Activated CD8-positive, alpha-beta memory T cell treated with anti-CD3 and anti-CD28 coated beads, Interleukin-2, amount 50 U/mL, for 4 hours (primary cell): ENCODE measurements around the gene RIMBP2.

Experiments used
- DNase-seq: peaks from one replicate; pipeline ENCODE4 v3.0.0-alpha.2; 2020

RIMBP2 gene

GRCh38 chr12:130478786-130479185, 237.3 kb downstream of the RIMBP2 start:
- no peak for DNase-seq

DNA sequence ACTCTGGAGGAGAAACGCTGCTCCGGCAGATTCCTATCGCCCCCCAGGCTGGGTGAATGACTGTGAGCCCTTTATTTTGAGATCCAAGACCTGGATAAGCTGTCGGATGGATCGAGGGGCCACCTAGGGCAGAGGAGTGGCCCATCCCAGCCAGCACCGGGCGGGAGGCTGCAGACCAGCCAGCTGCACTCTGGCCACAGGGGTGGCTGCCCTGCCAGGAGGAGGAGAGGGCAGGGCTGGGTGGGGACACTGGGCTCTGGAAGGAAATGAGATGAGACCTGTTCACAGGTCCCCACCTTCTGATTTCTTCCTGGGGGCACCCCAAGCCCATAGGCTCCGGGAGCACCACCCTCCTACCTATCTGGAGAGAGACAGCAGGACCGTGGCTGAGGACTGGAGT, 238.4 kb downstream of the RIMBP2 start:
- no peak for DNase-seq

GRCh38 chr12:130477266-130477665, 238.8 kb downstream of the RIMBP2 start:
- DNase-seq = no peak

- DNase-seq = no peak
Measured at GRCh38 chr12:130476451-130477135, 239.5 kb downstream of the RIMBP2 start.

DNA sequence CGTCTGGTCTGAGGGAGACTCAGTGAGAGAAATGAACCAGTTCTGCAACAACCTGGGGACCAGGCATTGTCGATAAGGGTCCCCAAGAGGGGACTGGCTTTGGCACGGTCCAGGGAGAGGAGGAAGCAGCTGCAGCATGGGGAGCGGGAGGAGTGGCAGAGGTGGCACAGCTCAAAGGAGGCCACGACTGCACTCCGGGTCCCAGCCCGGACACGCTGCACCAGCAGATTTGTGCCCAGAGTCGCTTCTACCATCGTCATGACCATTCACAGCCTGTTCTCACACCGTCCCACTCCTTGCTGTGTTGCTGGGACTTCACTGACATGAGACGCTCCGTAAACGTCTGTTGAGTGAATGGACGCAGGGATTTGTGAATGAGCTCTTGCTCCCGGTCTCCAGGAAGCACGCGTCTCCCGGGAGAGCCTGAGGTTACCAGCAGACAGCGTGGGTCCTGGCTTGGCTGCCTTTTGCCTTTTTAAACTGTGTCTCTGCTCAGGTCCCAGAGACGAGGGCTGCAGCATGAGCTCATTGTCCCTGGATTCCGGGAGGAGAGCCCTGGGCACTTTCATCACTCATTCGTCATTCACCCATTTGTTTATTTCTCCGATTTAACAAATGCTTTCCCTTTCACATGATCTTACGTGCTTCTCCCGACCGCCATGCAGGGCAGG, 241.4 kb downstream of the RIMBP2 start:
- DNase-seq = no peak

DNA sequence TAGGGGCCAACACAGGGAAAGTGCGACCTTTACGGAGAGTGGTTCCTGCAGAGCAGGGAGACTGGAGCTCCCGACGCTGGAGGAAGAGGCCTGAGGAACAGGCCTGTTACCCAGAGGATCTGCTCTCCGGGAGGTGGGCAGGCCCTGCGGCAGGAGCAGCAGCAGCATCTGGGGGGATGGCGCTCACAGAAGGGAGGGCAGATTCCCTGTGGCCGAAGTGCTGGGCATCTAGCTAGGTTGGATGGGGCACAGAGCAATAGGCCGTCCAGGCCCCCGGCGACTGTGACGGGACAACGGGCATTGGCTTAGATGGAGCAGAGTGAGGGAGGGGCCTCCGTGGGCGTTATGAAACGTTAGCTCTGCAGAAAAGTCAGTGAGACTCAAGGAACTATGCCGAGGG, 242.8 kb downstream of the RIMBP2 start:
- DNase-seq = no peak

GRCh38 chr12:130470969-130471368, 245.1 kb downstream of the RIMBP2 start:
- no peak for DNase-seq

DNA sequence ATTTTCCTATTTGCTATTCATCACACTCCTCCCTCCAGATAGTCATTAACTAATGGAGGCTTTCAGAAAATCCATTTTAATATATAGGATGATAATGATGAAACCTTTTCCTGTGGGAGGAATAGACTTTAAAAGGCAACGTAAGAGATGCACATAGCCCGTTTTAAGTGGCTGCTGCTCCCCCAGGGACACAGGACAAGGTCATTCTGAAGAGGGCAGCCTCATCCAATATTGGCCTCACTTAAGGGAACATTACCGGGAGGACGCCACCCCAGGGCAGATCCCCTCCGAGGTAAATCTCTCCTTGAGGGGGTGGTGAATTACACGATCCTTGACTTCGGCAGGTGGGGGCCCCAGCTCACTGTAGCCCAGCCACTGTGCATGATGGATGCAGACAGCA, 246.5 kb downstream of the RIMBP2 start:
- no peak for DNase-seq

DNA sequence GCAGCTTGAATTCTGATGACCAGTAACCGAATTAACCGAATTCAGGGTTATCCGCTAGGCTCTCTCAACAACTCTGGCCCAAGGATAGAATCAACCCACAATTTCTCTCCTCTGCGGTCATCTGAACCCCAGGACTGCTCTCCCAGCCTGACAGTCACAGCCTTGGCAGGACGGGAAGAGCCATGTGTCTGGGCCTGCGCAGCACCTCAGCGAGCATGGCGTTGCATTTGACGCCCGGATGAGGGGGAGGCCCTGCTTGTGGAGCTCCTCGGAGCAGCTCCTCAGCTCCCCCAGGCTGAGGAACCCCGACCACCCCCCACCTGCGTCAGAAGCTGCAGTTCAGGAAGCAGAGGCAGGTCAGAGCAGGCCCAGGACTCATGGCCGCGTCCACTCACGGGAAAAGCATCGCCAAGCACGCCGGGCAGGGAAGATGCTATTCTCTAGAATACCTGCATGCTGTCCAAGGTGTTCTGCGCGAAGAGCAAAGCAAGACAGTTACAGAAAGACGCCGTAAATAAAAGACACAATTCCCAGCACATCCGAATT, 247.3 kb downstream of the RIMBP2 start:
- no peak for DNase-seq

DNA sequence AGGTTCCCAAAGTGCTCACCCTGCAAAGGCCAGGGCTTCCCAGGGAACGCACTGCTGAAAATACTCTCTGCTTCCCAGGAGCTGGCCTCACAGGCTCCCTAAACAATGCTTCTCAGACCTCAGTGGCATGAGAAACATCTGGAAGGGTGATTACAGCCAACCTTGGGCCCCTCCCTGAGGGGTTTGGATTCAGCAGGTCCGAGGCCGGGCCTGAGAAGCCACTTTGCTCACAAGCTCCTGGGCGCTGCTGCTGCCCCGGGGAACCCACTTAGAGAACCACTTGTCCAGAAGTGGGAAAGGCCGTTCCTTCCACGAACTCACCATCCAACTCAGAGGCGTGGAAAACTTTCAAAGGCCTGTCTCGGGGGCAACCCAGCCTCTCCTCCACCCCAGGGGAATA, 247.9 kb downstream of the RIMBP2 start:
- no peak for DNase-seq

- no peak for DNase-seq
Measured at GRCh38 chr12:130465626-130466025, 250.5 kb downstream of the RIMBP2 start.

GRCh38 chr12:130465046-130465445, 251.1 kb downstream of the RIMBP2 start:
- no peak for DNase-seq

GRCh38 chr12:130463818-130464670, 252.1 kb downstream of the RIMBP2 start:
- no peak for DNase-seq

- DNase-seq = no peak
Measured at GRCh38 chr12:130463275-130463658, 252.8 kb downstream of the RIMBP2 start.

DNA sequence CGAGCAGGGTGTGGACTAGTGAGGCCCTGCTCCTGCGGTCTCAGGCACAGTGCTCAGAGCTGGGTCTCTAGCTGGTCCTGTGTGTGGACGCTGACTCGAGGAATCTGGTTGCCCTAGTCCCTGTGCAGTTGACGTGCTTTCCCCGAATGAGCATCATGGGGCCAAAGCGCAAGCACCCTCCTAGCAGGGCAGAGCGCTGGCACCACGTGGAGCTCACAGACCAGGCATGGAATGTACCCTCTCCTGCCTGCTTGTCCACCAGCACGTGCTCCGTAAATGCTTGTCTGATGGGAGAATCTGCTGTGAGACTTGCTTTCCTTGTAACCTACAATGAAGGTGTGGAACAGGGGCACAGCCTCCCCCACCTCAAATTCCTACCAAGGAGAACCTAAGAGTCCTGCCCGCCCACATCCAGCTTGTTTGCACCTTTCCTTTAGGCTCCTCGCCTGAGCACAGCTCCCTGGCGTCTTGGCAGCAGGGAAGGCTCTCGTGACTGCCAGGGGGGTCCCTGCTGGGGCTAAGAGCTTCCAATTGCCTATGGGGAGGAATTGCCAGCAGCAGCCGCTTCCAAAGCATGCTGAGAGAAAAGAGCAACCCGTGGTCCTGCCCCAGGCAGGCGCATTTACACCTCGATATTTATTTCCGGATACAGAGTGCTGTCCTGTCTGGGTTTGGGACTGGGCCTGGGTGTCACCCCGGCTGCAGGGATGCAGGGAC, 253.4 kb downstream of the RIMBP2 start:
- no peak for DNase-seq

GRCh38 chr12:130461839-130462557, 254.1 kb downstream of the RIMBP2 start:
- no peak for DNase-seq

DNA sequence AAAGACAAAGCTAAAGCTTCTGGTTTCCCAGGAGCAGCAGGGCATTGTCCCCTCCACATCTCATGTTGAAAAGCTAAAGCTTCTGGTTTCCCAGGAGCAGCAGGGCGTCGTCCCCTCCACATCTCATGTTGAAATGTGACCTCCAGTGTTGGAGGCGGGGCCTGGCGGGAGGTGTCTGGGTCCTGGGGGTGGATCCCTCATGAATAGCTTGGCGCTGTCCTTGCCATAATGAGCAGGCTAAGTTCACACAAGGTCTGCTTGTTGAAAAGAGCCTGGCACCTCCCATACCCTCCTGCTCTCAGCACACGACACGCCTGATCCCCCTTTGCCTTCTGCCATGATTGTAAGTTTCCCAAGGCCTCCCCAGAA, 254.7 kb downstream of the RIMBP2 start:
- no peak for DNase-seq

DNA sequence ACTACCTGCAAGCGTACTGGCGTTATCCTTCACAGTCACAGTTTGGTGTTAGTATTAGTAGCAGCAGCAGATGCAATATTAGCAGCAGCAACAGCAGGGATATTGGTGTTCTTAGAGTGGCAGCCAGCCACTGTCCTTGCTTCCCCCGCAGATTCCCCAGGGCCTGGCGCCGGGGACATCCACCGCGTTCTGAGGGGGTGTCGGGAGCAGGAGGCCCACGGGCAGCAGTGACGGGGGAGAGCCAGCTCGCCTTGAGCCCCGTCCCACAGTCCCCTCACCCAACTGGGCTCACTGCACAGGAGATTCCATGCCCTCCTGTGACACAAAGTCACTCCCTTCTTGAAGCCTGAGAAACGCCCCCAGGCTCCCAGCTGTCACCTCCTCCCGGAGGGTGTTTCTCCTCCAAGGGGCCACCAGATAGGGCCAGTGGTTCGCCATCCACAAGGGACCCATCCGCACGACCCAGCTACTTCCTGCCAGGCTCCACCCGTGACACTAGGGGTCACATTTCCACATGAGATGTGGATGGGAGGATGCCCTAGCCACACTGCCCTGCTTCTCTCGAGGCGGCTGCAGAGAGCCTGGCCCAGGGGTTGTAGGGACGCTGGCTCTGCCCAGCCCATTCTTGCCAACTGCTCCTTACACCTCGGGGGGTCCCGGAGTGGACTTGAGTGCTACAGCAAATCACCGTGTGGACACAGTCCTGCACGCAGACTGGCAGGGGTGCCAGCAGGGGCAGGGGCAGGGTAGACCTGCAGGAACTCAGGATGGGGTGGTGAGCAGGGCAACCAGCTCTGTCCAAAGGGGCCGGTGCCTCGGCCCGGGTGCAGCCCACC, 255.3 kb downstream of the RIMBP2 start:
- DNase-seq = no peak

GRCh38 chr12:130459916-130460315, 256.2 kb downstream of the RIMBP2 start:
- DNase-seq = no peak

- DNase-seq = no peak
Measured at GRCh38 chr12:130458341-130458740, 257.8 kb downstream of the RIMBP2 start.

- no peak for DNase-seq
Measured at GRCh38 chr12:130457215-130457614, 258.9 kb downstream of the RIMBP2 start.
